ENCODE data around the gene PRKCH.

Gene PRKCH

GRCh38 chr14:61568572-61569011 lies 247.2 kb downstream of the PRKCH start:
- no peak overlapping the region for H3K27ac ChIP-seq (ENCODE audit: insufficient read depth, low read length, poor library complexity, severe bottlenecking)

GRCh38 chr14:61569308-61569707 lies 247.9 kb downstream of the PRKCH start:
- Histone ChIP-seq H3K36me3 (ENCODE audit: control insufficient read depth, insufficient read depth, low read length) (no peaks in the 10 kb centered on the region), H3K27ac (ENCODE audit: insufficient read depth, low read length, poor library complexity, severe bottlenecking) (no peak overlapping the region), H3K4me3 (ENCODE audit: insufficient read depth, low read depth, low read length, poor library complexity, severe bottlenecking) (no peak overlapping the region), H3K27me3 (replicated peaks; ENCODE audit: control insufficient read depth, insufficient read depth, low read length, poor library complexity, severe bottlenecking) (no peaks in the 10 kb centered on the region), H3K9me3 (ENCODE audit: control insufficient read depth, low read length) (no peaks in the 10 kb centered on the region), H3K4me1 (ENCODE audit: control insufficient read depth, insufficient read depth, low read length, poor library complexity, severe bottlenecking) (peaks cover 19% of the 10 kb centered on the region)
- DNase-seq = no peak

More at GRCh38 chr14:61568572-61569011, 247.2 kb downstream of the PRKCH start:
- Histone ChIP-seq H3K36me3 (ENCODE audit: control insufficient read depth, insufficient read depth, low read length) (no peaks in the 10 kb centered on the region), H3K9me3 (ENCODE audit: control insufficient read depth, low read length) (no peaks in the 10 kb centered on the region), H3K27me3 (replicated peaks; ENCODE audit: control insufficient read depth, insufficient read depth, low read length, poor library complexity, severe bottlenecking) (no peaks in the 10 kb centered on the region), H3K4me3 (ENCODE audit: insufficient read depth, low read depth, low read length, poor library complexity, severe bottlenecking) (peak overlapping the region; percentile 28), H3K4me1 (ENCODE audit: control insufficient read depth, insufficient read depth, low read length, poor library complexity, severe bottlenecking) (peaks cover 19% of the 10 kb centered on the region)
- peak; percentile 4 to 26 (median 9) for DNase-seq

GRCh38 chr14:61569812-61570548 lies 248.6 kb downstream of the PRKCH start:
- Histone ChIP-seq H3K27me3 (replicated peaks; ENCODE audit: control insufficient read depth, insufficient read depth, low read length, poor library complexity, severe bottlenecking) (no peaks in the 10 kb centered on the region), H3K4me3 (ENCODE audit: insufficient read depth, low read depth, low read length, poor library complexity, severe bottlenecking) (no peak overlapping the region), H3K27ac (ENCODE audit: insufficient read depth, low read length, poor library complexity, severe bottlenecking) (no peak overlapping the region), H3K4me1 (ENCODE audit: control insufficient read depth, insufficient read depth, low read length, poor library complexity, severe bottlenecking) (peaks cover 19% of the 10 kb centered on the region), H3K36me3 (ENCODE audit: control insufficient read depth, insufficient read depth, low read length) (no peaks in the 10 kb centered on the region), H3K9me3 (ENCODE audit: control insufficient read depth, low read length) (no peaks in the 10 kb centered on the region)
- peak in 1 of 3 donors; percentile 24 for DNase-seq

GRCh38 chr14:61570549-61571290 lies 249.3 kb downstream of the PRKCH start:
- Histone ChIP-seq H3K4me3 (ENCODE audit: insufficient read depth, low read depth, low read length, poor library complexity, severe bottlenecking) (no peak overlapping the region), H3K36me3 (ENCODE audit: control insufficient read depth, insufficient read depth, low read length) (no peaks in the 10 kb centered on the region), H3K9me3 (ENCODE audit: control insufficient read depth, low read length) (no peaks in the 10 kb centered on the region), H3K4me1 (ENCODE audit: control insufficient read depth, insufficient read depth, low read length, poor library complexity, severe bottlenecking) (peaks cover 19% of the 10 kb centered on the region), H3K27me3 (replicated peaks; ENCODE audit: control insufficient read depth, insufficient read depth, low read length, poor library complexity, severe bottlenecking) (no peaks in the 10 kb centered on the region), H3K27ac (ENCODE audit: insufficient read depth, low read length, poor library complexity, severe bottlenecking) (no peak overlapping the region)
- no peak for DNase-seq

GRCh38 chr14:61571917-61572316 lies 250.5 kb downstream of the PRKCH start:
- H3K4me3 ChIP-seq (ENCODE audit: insufficient read depth, low read depth, low read length, poor library complexity, severe bottlenecking) = no peak overlapping the region
- H3K27me3 ChIP-seq (replicated peaks; ENCODE audit: control insufficient read depth, insufficient read depth, low read length, poor library complexity, severe bottlenecking) = no peaks in the 10 kb centered on the region
- no peak for DNase-seq
- H3K9me3 ChIP-seq (ENCODE audit: control insufficient read depth, low read length) = no peaks in the 10 kb centered on the region
- H3K27ac ChIP-seq (ENCODE audit: insufficient read depth, low read length, poor library complexity, severe bottlenecking) = no peak overlapping the region
- no peaks in the 10 kb centered on the region for H3K36me3 ChIP-seq (ENCODE audit: control insufficient read depth, insufficient read depth, low read length)
- H3K4me1 ChIP-seq (ENCODE audit: control insufficient read depth, insufficient read depth, low read length, poor library complexity, severe bottlenecking) = peaks cover 19% of the 10 kb centered on the region

- Histone ChIP-seq H3K36me3 (ENCODE audit: control insufficient read depth, insufficient read depth, low read length) (no peaks in the 10 kb centered on the region), H3K27ac (ENCODE audit: insufficient read depth, low read length, poor library complexity, severe bottlenecking) (no peak overlapping the region), H3K27me3 (replicated peaks; ENCODE audit: control insufficient read depth, insufficient read depth, low read length, poor library complexity, severe bottlenecking) (no peaks in the 10 kb centered on the region), H3K4me3 (ENCODE audit: insufficient read depth, low read depth, low read length, poor library complexity, severe bottlenecking) (no peak overlapping the region), H3K9me3 (ENCODE audit: control insufficient read depth, low read length) (no peaks in the 10 kb centered on the region), H3K4me1 (ENCODE audit: control insufficient read depth, insufficient read depth, low read length, poor library complexity, severe bottlenecking) (peaks cover 17% of the 10 kb centered on the region)
- no peak for DNase-seq
Measured at GRCh38 chr14:61573321-61573720, 251.9 kb downstream of the PRKCH start.

GRCh38 chr14:61573748-61574513 lies 252.6 kb downstream of the PRKCH start:
- H3K4me3 ChIP-seq (ENCODE audit: insufficient read depth, low read depth, low read length, poor library complexity, severe bottlenecking) = no peak overlapping the region
- peaks cover 18% of the 10 kb centered on the region for H3K4me1 ChIP-seq (ENCODE audit: control insufficient read depth, insufficient read depth, low read length, poor library complexity, severe bottlenecking)
- no peaks in the 10 kb centered on the region for H3K36me3 ChIP-seq (ENCODE audit: control insufficient read depth, insufficient read depth, low read length)
- no peak for DNase-seq
- no peaks in the 10 kb centered on the region for H3K27me3 ChIP-seq (replicated peaks; ENCODE audit: control insufficient read depth, insufficient read depth, low read length, poor library complexity, severe bottlenecking)
- H3K27ac ChIP-seq (ENCODE audit: insufficient read depth, low read length, poor library complexity, severe bottlenecking) = no peak overlapping the region
- no peaks in the 10 kb centered on the region for H3K9me3 ChIP-seq (ENCODE audit: control insufficient read depth, low read length)

GRCh38 chr14:61574514-61574807 lies 253.1 kb downstream of the PRKCH start:
- no peaks in the 10 kb centered on the region for H3K9me3 ChIP-seq (ENCODE audit: control insufficient read depth, low read length)
- DNase-seq = no peak
- H3K4me1 ChIP-seq (ENCODE audit: control insufficient read depth, insufficient read depth, low read length, poor library complexity, severe bottlenecking) = peaks cover 15% of the 10 kb centered on the region
- no peak overlapping the region for H3K27ac ChIP-seq (ENCODE audit: insufficient read depth, low read length, poor library complexity, severe bottlenecking)
- H3K4me3 ChIP-seq (ENCODE audit: insufficient read depth, low read depth, low read length, poor library complexity, severe bottlenecking) = no peak overlapping the region
- no peaks in the 10 kb centered on the region for H3K36me3 ChIP-seq (ENCODE audit: control insufficient read depth, insufficient read depth, low read length)
- H3K27me3 ChIP-seq (replicated peaks; ENCODE audit: control insufficient read depth, insufficient read depth, low read length, poor library complexity, severe bottlenecking) = no peaks in the 10 kb centered on the region

- H3K36me3 ChIP-seq (ENCODE audit: control insufficient read depth, insufficient read depth, low read length) = no peaks in the 10 kb centered on the region
- no peak overlapping the region for H3K4me3 ChIP-seq (ENCODE audit: insufficient read depth, low read depth, low read length, poor library complexity, severe bottlenecking)
- no peak overlapping the region for H3K27ac ChIP-seq (ENCODE audit: insufficient read depth, low read length, poor library complexity, severe bottlenecking)
- H3K4me1 ChIP-seq (ENCODE audit: control insufficient read depth, insufficient read depth, low read length, poor library complexity, severe bottlenecking) = peaks cover 12% of the 10 kb centered on the region
- no peaks in the 10 kb centered on the region for H3K27me3 ChIP-seq (replicated peaks; ENCODE audit: control insufficient read depth, insufficient read depth, low read length, poor library complexity, severe bottlenecking)
- no peaks in the 10 kb centered on the region for H3K9me3 ChIP-seq (ENCODE audit: control insufficient read depth, low read length)
- no peak for DNase-seq
Measured at GRCh38 chr14:61575126-61575525, 253.7 kb downstream of the PRKCH start.
